RWPE2 (cell line): Measurements from ENCODE around the gene MAGI1.
"Not testable (repeated sequence)": the region's sequence is repeated elsewhere in the genome, so short reads cannot be mapped to it uniquely, and the experiment has no call there.

ENCODE experiments used
- ATAC-seq: fragments of 200-7000 bp; cut with Tn5 transposase; 3 replicates; pipeline ENCODE4 v1.9.1; 2021; ENCODE audit warnings: low read depth
- DNase-seq: peaks from one replicate; pipeline ENCODE4 v3.0.0-alpha.2; 2020; ENCODE audit warnings: low spot score
- H3K27ac ChIP-seq: fragments of 450-650 bp; 2 replicates; pipeline ENCODE4 v1.5.1; 2017; ENCODE audit warnings: mild to moderate bottlenecking; ENCODE audit not compliant: poor library complexity, severe bottlenecking
- H3K27me3 ChIP-seq: fragments of 250-450 bp; sonication (Bioruptor Pico); 2 replicates; pipeline ENCODE4 v1.5.1; 2021; ENCODE audit warnings: mild to moderate bottlenecking, moderate library complexity; ENCODE audit not compliant: insufficient read depth, poor library complexity, severe bottlenecking
- H3K36me3 ChIP-seq: fragments of 250-450 bp; sonication (Bioruptor Pico); 2 replicates; pipeline ENCODE4 v1.5.1; 2020; ENCODE audit warnings: low read depth, mild to moderate bottlenecking, moderate library complexity
- H3K4me1 ChIP-seq: fragments of 250-450 bp; sonication (Bioruptor Pico); 2 replicates; pipeline ENCODE4 v1.5.1; 2021; ENCODE audit warnings: mild to moderate bottlenecking, moderate library complexity; ENCODE audit not compliant: insufficient read depth, poor library complexity, severe bottlenecking
- H3K4me3 ChIP-seq: fragments of 250-450 bp; sonication (Bioruptor Pico); 2 replicates; pipeline ENCODE4 v1.5.1; 2021; ENCODE audit warnings: mild to moderate bottlenecking, moderate library complexity; ENCODE audit not compliant: severe bottlenecking
- H3K9me3 ChIP-seq: fragments of 250-450 bp; sonication (Bioruptor Pico); 2 replicates; pipeline ENCODE4 v1.5.1; 2021; ENCODE audit warnings: mild to moderate bottlenecking, moderate library complexity; ENCODE audit not compliant: severe bottlenecking
- TF ChIP-seq, protein P1 (sequence below): fragments of 450-650 bp; IDR thresholded peaks from one replicate; pipeline ENCODE4 v1.5.1; 2017; ENCODE audit warnings: mild to moderate bottlenecking, moderate library complexity; ENCODE audit not compliant: poor library complexity, severe bottlenecking

Gene MAGI1

DNA sequence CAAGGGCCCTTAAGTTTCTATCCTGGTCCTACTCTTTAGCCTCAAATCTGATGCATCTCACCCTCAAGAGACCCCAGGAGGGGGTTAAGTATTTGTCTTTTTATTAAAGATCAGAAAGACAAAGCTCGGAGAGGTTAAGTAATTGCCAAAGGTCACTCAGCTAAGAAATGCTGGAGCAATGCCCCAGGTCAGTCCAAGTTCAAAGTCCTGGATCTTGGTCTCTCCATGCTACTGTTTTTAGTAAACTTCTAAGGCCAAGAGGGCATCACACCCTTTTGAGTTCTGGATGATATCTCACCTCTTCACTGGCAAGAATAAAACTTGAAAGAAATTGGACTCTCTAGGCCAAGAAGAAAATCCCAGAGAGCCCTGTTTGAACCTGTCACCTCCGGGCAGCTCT is 488.6 kb downstream of the MAGI1 start:
- H3K27me3 ChIP-seq, result peaks cover 18% of the 10 kb centered on the region
- no peaks in the 10 kb centered on the region for H3K36me3 ChIP-seq
- peaks cover 6% of the 10 kb centered on the region for H3K4me1 ChIP-seq
- no peak for ATAC-seq
- DNase-seq, result no peak
- H3K9me3 ChIP-seq, result no peaks in the 10 kb centered on the region
- H3K27ac ChIP-seq, result no peak overlapping the region
- H3K4me3 ChIP-seq, result no peak overlapping the region
- TF ChIP-seq, protein P1, sequence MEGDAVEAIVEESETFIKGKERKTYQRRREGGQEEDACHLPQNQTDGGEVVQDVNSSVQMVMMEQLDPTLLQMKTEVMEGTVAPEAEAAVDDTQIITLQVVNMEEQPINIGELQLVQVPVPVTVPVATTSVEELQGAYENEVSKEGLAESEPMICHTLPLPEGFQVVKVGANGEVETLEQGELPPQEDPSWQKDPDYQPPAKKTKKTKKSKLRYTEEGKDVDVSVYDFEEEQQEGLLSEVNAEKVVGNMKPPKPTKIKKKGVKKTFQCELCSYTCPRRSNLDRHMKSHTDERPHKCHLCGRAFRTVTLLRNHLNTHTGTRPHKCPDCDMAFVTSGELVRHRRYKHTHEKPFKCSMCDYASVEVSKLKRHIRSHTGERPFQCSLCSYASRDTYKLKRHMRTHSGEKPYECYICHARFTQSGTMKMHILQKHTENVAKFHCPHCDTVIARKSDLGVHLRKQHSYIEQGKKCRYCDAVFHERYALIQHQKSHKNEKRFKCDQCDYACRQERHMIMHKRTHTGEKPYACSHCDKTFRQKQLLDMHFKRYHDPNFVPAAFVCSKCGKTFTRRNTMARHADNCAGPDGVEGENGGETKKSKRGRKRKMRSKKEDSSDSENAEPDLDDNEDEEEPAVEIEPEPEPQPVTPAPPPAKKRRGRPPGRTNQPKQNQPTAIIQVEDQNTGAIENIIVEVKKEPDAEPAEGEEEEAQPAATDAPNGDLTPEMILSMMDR, result no peak

DNA sequence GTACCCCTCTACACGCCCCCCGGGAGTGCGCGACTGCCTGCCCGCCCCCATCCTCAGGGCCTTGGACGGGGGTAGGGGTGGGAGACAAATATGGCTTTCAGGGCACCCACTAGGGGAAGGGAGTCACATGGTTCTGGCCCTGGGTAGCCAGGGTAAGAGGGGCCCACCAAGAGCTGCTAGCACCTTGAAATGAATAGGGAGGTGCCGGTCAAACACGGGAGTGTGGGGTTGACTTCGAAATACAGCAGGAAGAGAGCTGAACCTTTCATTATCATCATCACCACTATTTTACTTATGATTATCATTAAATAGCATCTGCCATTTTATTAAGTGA is 489.1 kb downstream of the MAGI1 start:
- peaks cover 6% of the 10 kb centered on the region for H3K4me1 ChIP-seq
- TF ChIP-seq, protein P1, result no peak
- no peak overlapping the region for H3K27ac ChIP-seq
- H3K36me3 ChIP-seq, result no peaks in the 10 kb centered on the region
- H3K4me3 ChIP-seq, result no peak overlapping the region
- no peak for DNase-seq
- ATAC-seq, result no peak
- peaks cover 18% of the 10 kb centered on the region for H3K27me3 ChIP-seq
- no peaks in the 10 kb centered on the region for H3K9me3 ChIP-seq

DNA sequence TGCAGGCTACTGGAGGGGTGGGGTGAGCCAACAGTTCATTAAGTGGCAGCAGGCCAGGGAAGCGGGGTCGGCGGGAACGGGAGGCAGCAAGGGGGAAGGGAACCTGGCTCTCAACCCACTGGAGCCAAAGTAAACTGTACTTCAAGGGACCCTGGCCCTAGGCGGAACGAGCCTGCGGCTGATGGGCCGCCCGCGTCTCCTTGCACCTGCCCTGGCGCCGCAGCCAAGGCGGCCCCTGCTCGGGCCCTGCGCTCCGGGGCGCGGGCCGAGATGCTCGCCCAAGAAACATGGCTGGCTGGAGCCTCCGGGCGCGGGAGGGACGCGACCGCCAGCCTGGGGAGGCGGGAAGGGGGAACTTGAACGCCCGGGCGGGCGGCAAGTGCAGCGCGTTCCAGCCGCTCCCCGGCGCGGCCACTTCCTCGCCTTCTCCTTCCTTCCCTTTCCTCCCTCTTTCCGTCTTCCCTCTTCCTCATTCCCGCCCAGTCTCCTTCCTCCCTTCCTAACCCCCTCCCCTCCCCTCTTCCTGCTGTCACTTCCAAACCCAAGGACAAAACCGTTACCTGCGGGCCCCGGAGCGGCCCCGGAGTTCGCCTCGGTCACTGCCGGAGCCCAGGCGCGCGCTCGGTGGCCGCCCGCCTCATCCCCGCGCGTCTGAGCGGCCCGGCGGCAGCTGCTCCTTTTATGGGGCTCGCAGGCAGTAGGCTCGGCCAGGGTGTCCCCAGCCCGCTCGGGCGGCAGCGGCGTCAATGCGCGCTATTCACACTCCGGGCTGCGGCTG is 489.7 kb downstream of the MAGI1 start:
- TF ChIP-seq, protein P1, result no peak
- no peaks in the 10 kb centered on the region for H3K36me3 ChIP-seq
- H3K9me3 ChIP-seq, result no peaks in the 10 kb centered on the region
- peaks cover 18% of the 10 kb centered on the region for H3K27me3 ChIP-seq
- ATAC-seq (peak; percentile 33; the same call in 1 of the 3 replicates), DNase-seq (peak; percentile 33)
- H3K4me1 ChIP-seq, result peaks cover 6% of the 10 kb centered on the region
- no peak overlapping the region for H3K4me3 ChIP-seq
- H3K27ac ChIP-seq, result no peak overlapping the region

DNA sequence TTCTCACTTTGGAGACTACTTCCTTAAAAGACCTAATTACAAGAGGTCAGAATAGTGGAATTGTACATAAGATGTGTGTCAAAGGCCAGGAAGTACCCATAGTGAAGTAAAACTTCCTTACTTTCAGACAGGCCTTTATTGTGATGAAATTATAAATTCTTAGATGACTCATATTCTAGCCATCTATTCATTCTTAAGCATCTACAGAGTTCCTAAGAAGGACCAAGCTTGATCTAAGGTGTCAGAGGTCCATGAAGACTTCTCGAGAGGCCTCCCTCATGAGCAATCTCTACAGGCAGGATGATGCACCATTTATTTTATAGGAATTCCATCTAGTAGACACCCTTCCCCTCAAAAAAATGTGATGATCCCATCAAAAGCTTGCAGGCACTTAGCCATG is 493.3 kb downstream of the MAGI1 start:
- H3K27me3 ChIP-seq, result peaks cover 18% of the 10 kb centered on the region
- no peaks in the 10 kb centered on the region for H3K36me3 ChIP-seq
- no peak overlapping the region for H3K27ac ChIP-seq
- DNase-seq (no peak), ATAC-seq (peak; percentile 79)
- no peaks in the 10 kb centered on the region for H3K9me3 ChIP-seq
- no peak overlapping the region for H3K4me3 ChIP-seq
- peaks cover 6% of the 10 kb centered on the region for H3K4me1 ChIP-seq
- TF ChIP-seq, protein P1, result no peak

DNA sequence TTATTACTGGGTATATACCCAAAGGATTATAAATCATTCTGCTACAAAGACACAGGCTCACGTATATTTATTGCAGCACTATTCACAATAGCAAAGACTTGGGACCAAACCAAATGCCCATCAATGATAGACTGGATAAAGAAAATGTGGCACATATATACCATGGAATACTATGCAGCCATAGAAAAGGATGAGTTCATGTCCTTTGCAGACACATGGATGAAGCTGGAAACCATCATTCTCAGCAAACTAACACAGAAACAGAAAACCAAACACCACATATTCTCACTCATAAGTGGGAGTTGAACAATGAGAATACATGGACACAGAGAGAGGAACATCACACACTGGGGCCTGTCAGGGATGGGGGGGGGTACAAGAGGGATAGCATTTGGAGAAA is 495.3 kb downstream of the MAGI1 start:
- H3K9me3 ChIP-seq, H3K27me3 ChIP-seq, H3K4me1 ChIP-seq, H3K36me3 ChIP-seq, H3K4me3 ChIP-seq, H3K27ac ChIP-seq, ATAC-seq, DNase-seq: not testable (repeated sequence)
